ENCODE data around the gene HOPX.
"Not testable (repeated sequence)": the region's sequence is repeated elsewhere in the genome, so short reads cannot be mapped to it uniquely, and the experiment has no call there.

HOPX gene

GRCh38 chr4:56681158-56681852 lies at the start of gene HOPX:
HOPX (minus strand) TSS chr4:56681296; CDS start chr4:56657816, 23,480 bp downstream.
- TF ChIP-seq MAX (IDR thresholded peaks at IDR 0.05; ENCODE audit: low read depth, low read length): no peak
- no peak for TF ChIP-seq CTCF (IDR thresholded peaks at IDR 0.05; ENCODE audit: low read depth, low read length)
- no peak for TF ChIP-seq POLR2A (IDR thresholded peaks at IDR 0.05; ENCODE audit: extremely low read depth, insufficient read length)
- TF ChIP-seq MYC (IDR thresholded peaks at IDR 0.05; ENCODE audit: low read depth, low read length): no peak
- peak; percentile 33 for DNase-seq (ENCODE audit: low read depth)
- H3K4me3 ChIP-seq (ENCODE audit: low read depth, low read length): no peak within 1 kb of the TSS

- no peak for TF ChIP-seq MAX (IDR thresholded peaks at IDR 0.05; ENCODE audit: low read depth, low read length)
- no peak for TF ChIP-seq MYC (IDR thresholded peaks at IDR 0.05; ENCODE audit: low read depth, low read length)
- no peak for TF ChIP-seq CTCF (IDR thresholded peaks at IDR 0.05; ENCODE audit: low read depth, low read length)
- no peak for TF ChIP-seq POLR2A (IDR thresholded peaks at IDR 0.05; ENCODE audit: extremely low read depth, insufficient read length)
- H3K4me3 ChIP-seq (ENCODE audit: low read depth, low read length): no peak overlapping the region
These were observed 49.0 kb upstream of the HOPX start for GRCh38 chr4:56730097-56730496.

GRCh38 chr4:56728512-56728911 lies 47.4 kb upstream of the HOPX start:
- no peak overlapping the region for H3K4me3 ChIP-seq (ENCODE audit: low read depth, low read length)
- TF ChIP-seq CTCF (IDR thresholded peaks at IDR 0.05; ENCODE audit: low read depth, low read length): no peak
- TF ChIP-seq POLR2A (IDR thresholded peaks at IDR 0.05; ENCODE audit: extremely low read depth, insufficient read length): no peak
- no peak for TF ChIP-seq MYC (IDR thresholded peaks at IDR 0.05; ENCODE audit: low read depth, low read length)
- TF ChIP-seq MAX (IDR thresholded peaks at IDR 0.05; ENCODE audit: low read depth, low read length): no peak
- DNase-seq (ENCODE audit: low read depth): peak; percentile 24

More at GRCh38 chr4:56730097-56730496, 49.0 kb upstream of the HOPX start:
- DNase-seq (ENCODE audit: low read depth): no peak

GRCh38 chr4:56727150-56727549 lies 46.1 kb upstream of the HOPX start:
- TF ChIP-seq MYC (IDR thresholded peaks at IDR 0.05; ENCODE audit: low read depth, low read length): no peak
- no peak for TF ChIP-seq CTCF (IDR thresholded peaks at IDR 0.05; ENCODE audit: low read depth, low read length)
- no peak for DNase-seq (ENCODE audit: low read depth)
- H3K4me3 ChIP-seq (ENCODE audit: low read depth, low read length): no peak overlapping the region

- not testable (repeated sequence) for H3K4me3 ChIP-seq (ENCODE audit: low read depth, low read length); DNase-seq (ENCODE audit: low read depth)
These were observed 45.5 kb upstream of the HOPX start for GRCh38 chr4:56726593-56726992.

- TF ChIP-seq MYC (IDR thresholded peaks at IDR 0.05; ENCODE audit: low read depth, low read length) (no peak), MAX (IDR thresholded peaks at IDR 0.05; ENCODE audit: low read depth, low read length) (no peak), CTCF (IDR thresholded peaks at IDR 0.05; ENCODE audit: low read depth, low read length) (no peak), POLR2A (IDR thresholded peaks at IDR 0.05; ENCODE audit: extremely low read depth, insufficient read length) (no peak)
- no peak overlapping the region for H3K4me3 ChIP-seq (ENCODE audit: low read depth, low read length)
- DNase-seq (ENCODE audit: low read depth): no peak
These were observed 42.6 kb upstream of the HOPX start for GRCh38 chr4:56723659-56724230.

All from NB4 (cell line).